HG03432 (cell line): ENCODE data around the gene OR51L1.

ENCODE experiments used
- ATAC-seq: cut with Tn5 transposase; IDR thresholded peaks from one replicate; pipeline ENCODE4 v1.9.1; 2021; ENCODE audit warnings: mild to moderate bottlenecking, moderate library complexity; ENCODE audit not compliant: unreplicated experiment

Gene OR51L1

DNA sequence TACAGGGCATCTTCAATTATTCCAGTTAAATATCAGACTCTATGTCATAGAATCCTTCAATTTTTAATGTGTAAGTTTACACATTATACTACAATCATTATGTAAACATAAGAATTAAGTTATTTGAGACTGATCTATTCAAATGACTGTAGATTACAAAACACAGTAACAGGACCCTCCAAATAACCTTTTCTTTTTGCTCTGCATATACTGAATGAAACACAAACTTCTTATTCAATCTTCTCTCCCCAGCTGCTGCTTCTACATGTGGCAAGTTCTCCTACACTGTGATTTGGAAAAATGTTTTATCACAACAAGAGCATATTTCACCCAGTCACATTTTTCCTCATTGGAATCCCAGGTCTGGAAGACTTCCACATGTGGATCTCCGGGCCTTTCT, 51.6 kb downstream of the OR51L1 start, which contains the start of gene OR52J3:
Gene OR52J3 (plus strand): TSS at position 301 of the 400 bp plus-strand sequence. CDS start 0 bp downstream, at position 301.
- ATAC-seq, result no peak

DNA sequence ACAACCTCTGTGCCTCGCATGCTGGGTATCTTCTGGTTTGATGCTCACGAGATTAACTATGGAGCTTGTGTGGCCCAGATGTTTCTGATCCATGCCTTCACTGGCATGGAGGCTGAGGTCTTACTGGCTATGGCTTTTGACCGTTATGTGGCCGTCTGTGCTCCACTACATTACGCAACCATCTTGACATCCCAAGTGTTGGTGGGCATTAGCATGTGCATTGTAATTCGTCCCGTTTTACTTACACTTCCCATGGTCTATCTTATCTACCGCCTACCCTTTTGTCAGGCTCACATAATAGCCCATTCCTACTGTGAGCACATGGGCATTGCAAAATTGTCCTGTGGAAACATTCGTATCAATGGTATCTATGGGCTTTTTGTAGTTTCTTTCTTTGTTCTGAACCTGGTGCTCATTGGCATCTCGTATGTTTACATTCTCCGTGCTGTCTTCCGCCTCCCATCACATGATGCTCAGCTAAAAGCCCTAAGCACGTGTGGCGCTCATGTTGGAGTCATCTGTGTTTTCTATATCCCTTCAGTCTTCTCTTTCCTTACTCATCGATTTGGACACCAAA, 52.2 kb downstream of the OR51L1 start:
- no peak for ATAC-seq
